ENCODE data around the gene KLHDC10. TPM values are rescaled to one million over a fixed set of nuclear protein-coding genes. Genes with fewer than 3 reads are reported as not detected.

KLHDC10 gene
- total RNA-seq, 1 donor from 2014 or later: 26.6 TPM

DNA sequence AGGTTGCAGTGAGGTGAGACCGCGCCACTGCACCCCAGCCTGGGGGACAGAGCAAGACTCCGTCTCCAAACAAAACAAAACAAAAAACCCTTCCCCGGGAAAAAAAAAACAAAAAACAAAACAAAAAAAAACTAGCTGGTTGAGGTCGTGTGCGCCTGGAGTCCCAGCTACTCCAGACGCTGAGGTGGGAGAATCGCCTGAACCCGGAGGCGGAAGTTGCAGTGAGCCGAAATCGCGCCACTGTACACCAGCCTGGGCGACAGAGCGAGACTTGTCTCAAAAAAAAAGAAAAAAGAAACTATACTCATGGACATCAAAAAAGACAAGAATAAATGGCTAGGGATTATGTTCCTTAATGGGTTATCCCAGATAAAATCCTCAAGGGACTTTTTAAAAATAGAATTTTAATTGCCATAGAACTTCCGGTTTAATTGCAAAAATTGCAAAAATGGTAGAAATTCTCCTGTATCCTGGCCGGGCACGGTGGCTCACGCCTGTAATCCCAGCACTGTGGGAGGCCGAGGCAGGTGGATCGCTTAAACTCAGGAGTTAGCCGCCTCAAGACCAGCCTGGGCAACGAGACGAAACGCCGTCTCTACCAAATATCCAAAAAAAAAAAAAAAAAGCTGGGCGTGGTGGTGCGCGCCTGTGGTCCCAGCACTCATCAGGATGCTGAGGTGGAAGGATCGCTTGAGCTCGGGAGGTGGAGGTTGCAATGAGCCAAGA lies 37.8 kb downstream of the KLHDC10 start:
- H3K4me2 ChIP-seq: no peak overlapping the region
- no peak for DNase-seq (ENCODE audit: low spot score)
- H3K9ac ChIP-seq: no peak overlapping the region
- TF ChIP-seq, protein P1, sequence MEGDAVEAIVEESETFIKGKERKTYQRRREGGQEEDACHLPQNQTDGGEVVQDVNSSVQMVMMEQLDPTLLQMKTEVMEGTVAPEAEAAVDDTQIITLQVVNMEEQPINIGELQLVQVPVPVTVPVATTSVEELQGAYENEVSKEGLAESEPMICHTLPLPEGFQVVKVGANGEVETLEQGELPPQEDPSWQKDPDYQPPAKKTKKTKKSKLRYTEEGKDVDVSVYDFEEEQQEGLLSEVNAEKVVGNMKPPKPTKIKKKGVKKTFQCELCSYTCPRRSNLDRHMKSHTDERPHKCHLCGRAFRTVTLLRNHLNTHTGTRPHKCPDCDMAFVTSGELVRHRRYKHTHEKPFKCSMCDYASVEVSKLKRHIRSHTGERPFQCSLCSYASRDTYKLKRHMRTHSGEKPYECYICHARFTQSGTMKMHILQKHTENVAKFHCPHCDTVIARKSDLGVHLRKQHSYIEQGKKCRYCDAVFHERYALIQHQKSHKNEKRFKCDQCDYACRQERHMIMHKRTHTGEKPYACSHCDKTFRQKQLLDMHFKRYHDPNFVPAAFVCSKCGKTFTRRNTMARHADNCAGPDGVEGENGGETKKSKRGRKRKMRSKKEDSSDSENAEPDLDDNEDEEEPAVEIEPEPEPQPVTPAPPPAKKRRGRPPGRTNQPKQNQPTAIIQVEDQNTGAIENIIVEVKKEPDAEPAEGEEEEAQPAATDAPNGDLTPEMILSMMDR (IDR thresholded peaks at IDR 0.05): no peak
- TF ChIP-seq EZH2 (IDR thresholded peaks at IDR 0.05) (no peak), EZH2phosphoT487 (IDR thresholded peaks at IDR 0.05) (no peak)
- no peaks in the 10 kb centered on the region for H3K9me3 ChIP-seq (ENCODE audit: low read depth)
- H3K4me3 ChIP-seq: no peak overlapping the region
- Mint-ChIP-seq H3K4me3 (no peak overlapping the region), H3K4me1 (no peaks in the 10 kb centered on the region), H3K27ac (no peak overlapping the region), H3K36me3 (peaks cover 14% of the 10 kb centered on the region), H3K9me3 (peaks cover 11% of the 10 kb centered on the region), H3K27me3 (ENCODE audit: insufficient read depth, low read depth) (peaks cover 5% of the 10 kb centered on the region)
- H3K36me3 ChIP-seq: no peaks in the 10 kb centered on the region
- H3K79me2 ChIP-seq (ENCODE audit: low read depth): no peaks in the 10 kb centered on the region
- H3K27ac ChIP-seq: no peak overlapping the region
- H4K20me1 ChIP-seq (ENCODE audit: low read depth): no peaks in the 10 kb centered on the region
- H3K27me3 ChIP-seq: no peaks in the 10 kb centered on the region
- no peaks in the 10 kb centered on the region for H3K4me1 ChIP-seq
- no peaks in the 10 kb centered on the region for H3F3A ChIP-seq (ENCODE audit: low read depth)
- H2AFZ ChIP-seq (replicated peaks): no peak overlapping the region

DNA sequence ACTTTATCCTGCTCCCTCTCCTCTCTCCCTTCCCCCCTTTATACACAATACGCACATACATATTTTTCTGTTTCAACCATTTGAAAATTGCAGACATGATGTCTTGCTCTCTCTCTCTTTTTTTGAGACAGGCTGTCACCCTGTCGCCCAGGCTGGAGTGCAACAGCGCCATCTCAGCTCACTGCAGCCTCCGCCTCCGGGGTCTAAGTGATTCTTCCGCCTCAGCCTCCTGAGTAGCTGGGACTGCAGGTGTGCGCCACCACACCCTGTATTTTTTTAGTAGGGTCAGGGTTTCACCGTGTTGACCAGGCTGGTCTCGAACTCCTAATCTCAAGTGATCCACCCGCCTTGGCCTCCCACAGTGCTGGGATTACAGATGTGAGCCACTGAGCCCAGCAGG lies 38.5 kb downstream of the KLHDC10 start:
- Mint-ChIP-seq H3K4me1 (no peaks in the 10 kb centered on the region), H3K27ac (no peak overlapping the region), H3K36me3 (peaks cover 14% of the 10 kb centered on the region), H3K9me3 (peaks cover 11% of the 10 kb centered on the region), H3K4me3 (no peak overlapping the region), H3K27me3 (ENCODE audit: insufficient read depth, low read depth) (peaks cover 5% of the 10 kb centered on the region)
- H3K36me3 ChIP-seq: no peaks in the 10 kb centered on the region
- no peak overlapping the region for H3K27ac ChIP-seq
- H3K4me3 ChIP-seq: no peak overlapping the region
- no peaks in the 10 kb centered on the region for H3K9me3 ChIP-seq (ENCODE audit: low read depth)
- H3K9ac ChIP-seq: no peak overlapping the region
- no peak for DNase-seq (ENCODE audit: low spot score)
- no peaks in the 10 kb centered on the region for H3F3A ChIP-seq (ENCODE audit: low read depth)
- H4K20me1 ChIP-seq (ENCODE audit: low read depth): no peaks in the 10 kb centered on the region
- H3K79me2 ChIP-seq (ENCODE audit: low read depth): no peaks in the 10 kb centered on the region
- TF ChIP-seq EZH2phosphoT487 (IDR thresholded peaks at IDR 0.05) (no peak), EZH2 (IDR thresholded peaks at IDR 0.05) (no peak)
- TF ChIP-seq, protein P1 (IDR thresholded peaks at IDR 0.05): no peak
- no peak overlapping the region for H2AFZ ChIP-seq (replicated peaks)
- H3K4me1 ChIP-seq: no peaks in the 10 kb centered on the region
- H3K27me3 ChIP-seq: no peaks in the 10 kb centered on the region
- no peak overlapping the region for H3K4me2 ChIP-seq

- Histone ChIP-seq H3K79me2 (ENCODE audit: low read depth) (no peaks in the 10 kb centered on the region), H3K9ac (no peak overlapping the region), H3K27me3 (no peaks in the 10 kb centered on the region), H3F3A (ENCODE audit: low read depth) (no peaks in the 10 kb centered on the region), H3K9me3 (ENCODE audit: low read depth) (no peaks in the 10 kb centered on the region), H4K20me1 (ENCODE audit: low read depth) (no peaks in the 10 kb centered on the region), H3K4me1 (no peaks in the 10 kb centered on the region), H3K4me3 (no peak overlapping the region), H3K4me2 (no peak overlapping the region), H3K27ac (no peak overlapping the region), H2AFZ (replicated peaks) (no peak overlapping the region), H3K36me3 (no peaks in the 10 kb centered on the region)
- Mint-ChIP-seq H3K36me3 (peaks cover 11% of the 10 kb centered on the region), H3K9me3 (peaks cover 11% of the 10 kb centered on the region), H3K27me3 (ENCODE audit: insufficient read depth, low read depth) (peaks cover 5% of the 10 kb centered on the region), H3K4me3 (no peak overlapping the region), H3K27ac (no peak overlapping the region), H3K4me1 (no peaks in the 10 kb centered on the region)
- no peak for DNase-seq (ENCODE audit: low spot score)
- TF ChIP-seq, protein P1 (IDR thresholded peaks at IDR 0.05): no peak
- TF ChIP-seq EZH2 (IDR thresholded peaks at IDR 0.05): no peak
- no peak for TF ChIP-seq EZH2phosphoT487 (IDR thresholded peaks at IDR 0.05)
Measured at GRCh38 chr7:130112093-130112492, 41.8 kb downstream of the KLHDC10 start.
